ENCODE measurements around the gene NT5DC4.
A peak's percentile ranks its signal among the peaks of the same experiment; 100 is the strongest.
"Not testable (repeated sequence)": the region's sequence is repeated elsewhere in the genome, so short reads cannot be mapped to it uniquely, and the experiment has no call there.

The NT5DC4 gene

DNA sequence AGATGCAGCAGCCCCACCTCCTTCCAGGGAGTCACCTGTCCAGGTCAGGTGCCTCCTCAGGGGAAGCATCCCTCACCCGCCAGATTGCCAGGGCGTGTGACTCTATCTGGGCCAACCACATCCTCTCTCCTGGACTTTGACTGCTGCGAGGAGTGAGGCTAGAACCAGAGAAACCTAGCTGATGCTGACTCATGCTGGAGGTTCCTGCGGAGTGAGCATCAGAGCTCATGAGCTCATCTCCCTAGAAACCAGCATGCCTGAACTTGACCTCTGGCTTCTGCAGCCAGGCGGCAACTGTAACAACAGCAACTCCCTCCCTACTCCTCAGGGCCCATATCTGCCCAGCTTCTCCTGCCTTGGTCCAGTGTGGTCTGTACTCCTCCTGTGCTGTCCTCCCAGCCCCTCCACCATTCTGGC, 28.3 kb upstream of the NT5DC4 start:
- H3K4me1 Mint-ChIP-seq = peaks cover 31% of the 10 kb centered on the region
- ATAC-seq (peak; percentile 94), DNase-seq (peak; percentile 41 to 77)
- peak overlapping the region; percentile 81 to 90 for H3K27ac Mint-ChIP-seq
- no peaks in the 10 kb centered on the region for H3K9me3 Mint-ChIP-seq
- peak overlapping the region; percentile 13 to 49 for H3K4me3 Mint-ChIP-seq
- no peaks in the 10 kb centered on the region for H3K27me3 Mint-ChIP-seq

- H3K4me3 Mint-ChIP-seq = peak overlapping the region; percentile 13 to 49
- peak in 1 of 2 donors; percentile 41 for DNase-seq
- H3K9me3 Mint-ChIP-seq = no peaks in the 10 kb centered on the region
- ATAC-seq = peak; percentile 61
- peaks cover 31% of the 10 kb centered on the region for H3K4me1 Mint-ChIP-seq
- H3K27me3 Mint-ChIP-seq = no peaks in the 10 kb centered on the region
- H3K27ac Mint-ChIP-seq = peak overlapping the region; percentile 67 to 90
These were observed 27.9 kb upstream of the NT5DC4 start for GRCh38 chr2:112692918-112693317.

GRCh38 chr2:112693596-112693995, 27.2 kb upstream of the NT5DC4 start:
- H3K27ac Mint-ChIP-seq = no peak overlapping the region

DNA sequence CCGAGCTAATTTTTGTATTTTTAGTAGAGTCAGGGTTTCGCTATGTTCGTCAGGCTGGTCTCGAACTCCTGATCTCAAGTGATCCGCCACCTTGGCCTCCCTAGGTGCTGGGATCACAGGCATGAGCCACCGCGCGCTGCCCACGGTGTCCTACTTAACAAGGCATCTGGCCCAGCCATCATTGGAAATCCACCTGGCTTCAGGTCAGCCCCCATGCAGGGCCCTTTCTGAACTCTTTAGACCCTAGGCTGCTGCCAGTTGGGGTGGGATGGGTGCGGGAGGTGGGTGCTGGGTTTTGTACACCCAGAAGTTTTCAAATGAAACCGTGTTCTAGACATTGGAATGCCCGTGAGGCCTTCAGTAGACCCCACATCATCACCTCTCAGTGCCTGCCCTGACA, 26.6 kb upstream of the NT5DC4 start:
- no peak for ATAC-seq
- Mint-ChIP-seq H3K27me3 (no peaks in the 10 kb centered on the region), H3K4me1 (peaks cover 31% of the 10 kb centered on the region), H3K27ac (no peak overlapping the region), H3K9me3 (no peaks in the 10 kb centered on the region), H3K4me3 (no peak overlapping the region)
- no peak for DNase-seq

More at GRCh38 chr2:112693596-112693995, 27.2 kb upstream of the NT5DC4 start:
- Mint-ChIP-seq H3K4me3 (no peak overlapping the region), H3K27me3 (no peaks in the 10 kb centered on the region), H3K4me1 (peaks cover 31% of the 10 kb centered on the region), H3K9me3 (no peaks in the 10 kb centered on the region)
- ATAC-seq (no peak), DNase-seq (no peak)

GRCh38 chr2:112698834-112699515, 21.8 kb upstream of the NT5DC4 start:
- Mint-ChIP-seq H3K4me1 (peaks cover 7% of the 10 kb centered on the region), H3K9me3 (no peaks in the 10 kb centered on the region), H3K27ac (peak overlapping the region in 1 of 2 donors; percentile 50), H3K4me3 (no peak overlapping the region), H3K27me3 (peaks cover 9% of the 10 kb centered on the region)
- no peak for DNase-seq
- no peak for ATAC-seq

GRCh38 chr2:112699984-112700667, 20.7 kb upstream of the NT5DC4 start:
- no peak overlapping the region for H3K4me3 Mint-ChIP-seq
- DNase-seq (no peak), ATAC-seq (no peak)
- H3K27me3 Mint-ChIP-seq = peaks cover 21% of the 10 kb centered on the region
- H3K4me1 Mint-ChIP-seq = peaks cover 7% of the 10 kb centered on the region
- no peak overlapping the region for H3K27ac Mint-ChIP-seq
- no peaks in the 10 kb centered on the region for H3K9me3 Mint-ChIP-seq

GRCh38 chr2:112701052-112701451, 19.8 kb upstream of the NT5DC4 start:
- Mint-ChIP-seq H3K27ac (no peak overlapping the region), H3K27me3 (peaks cover 30% of the 10 kb centered on the region), H3K9me3 (no peaks in the 10 kb centered on the region), H3K4me1 (peaks cover 14% of the 10 kb centered on the region), H3K4me3 (no peak overlapping the region)
- DNase-seq = no peak
- ATAC-seq = no peak

GRCh38 chr2:112703684-112704083, 17.1 kb upstream of the NT5DC4 start:
- ATAC-seq (no peak), DNase-seq (no peak)
- H3K27me3 Mint-ChIP-seq = peaks cover 37% of the 10 kb centered on the region
- H3K27ac Mint-ChIP-seq = no peak overlapping the region
- H3K4me1 Mint-ChIP-seq = peaks cover 36% of the 10 kb centered on the region
- H3K4me3 Mint-ChIP-seq = no peak overlapping the region
- no peaks in the 10 kb centered on the region for H3K9me3 Mint-ChIP-seq

GRCh38 chr2:112705575-112705974, 15.2 kb upstream of the NT5DC4 start:
- Mint-ChIP-seq H3K27me3 (peaks cover 42% of the 10 kb centered on the region), H3K27ac (no peak overlapping the region), H3K9me3 (no peaks in the 10 kb centered on the region), H3K4me1 (peaks cover 36% of the 10 kb centered on the region), H3K4me3 (no peak overlapping the region)
- ATAC-seq = no peak
- peak in 1 of 2 donors; percentile 1 for DNase-seq

DNA sequence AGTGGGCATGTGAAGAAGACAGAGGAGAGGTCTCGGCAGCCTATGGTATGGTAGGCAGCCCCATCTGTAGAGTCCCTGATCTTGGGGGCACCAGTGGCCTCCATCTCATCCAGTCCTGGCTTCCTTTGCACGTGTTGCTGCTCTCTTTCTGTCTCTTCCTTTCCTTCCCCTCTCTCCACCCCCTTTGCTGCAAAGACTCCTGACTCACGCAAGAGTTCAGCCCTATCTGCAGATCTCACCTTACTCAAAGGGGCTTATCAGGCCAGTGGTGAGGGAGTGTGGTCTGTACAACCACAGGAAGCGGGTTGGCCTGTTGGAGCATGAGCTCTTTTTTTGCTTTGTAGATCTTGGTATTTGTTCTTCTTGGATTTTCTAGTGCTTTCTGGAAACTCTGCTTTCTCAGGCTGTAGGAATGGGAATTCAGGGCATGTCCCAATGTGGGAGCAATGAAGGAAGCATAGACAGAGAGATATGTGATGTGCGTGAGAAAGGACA, 14.6 kb upstream of the NT5DC4 start:
- Mint-ChIP-seq H3K27me3 (peaks cover 44% of the 10 kb centered on the region), H3K27ac (no peak overlapping the region), H3K4me1 (peaks cover 36% of the 10 kb centered on the region), H3K9me3 (no peaks in the 10 kb centered on the region), H3K4me3 (peak overlapping the region; percentile 59 to 60)
- ATAC-seq = peak; percentile 100
- peak; percentile 66 to 73 for DNase-seq

GRCh38 chr2:112706947-112707346, 13.9 kb upstream of the NT5DC4 start:
- not testable (repeated sequence) for ATAC-seq, H3K4me3 Mint-ChIP-seq, DNase-seq, H3K9me3 Mint-ChIP-seq, H3K27ac Mint-ChIP-seq
- Mint-ChIP-seq H3K4me1 (peaks cover 34% of the 10 kb centered on the region), H3K27me3 (peaks cover 48% of the 10 kb centered on the region)

DNA sequence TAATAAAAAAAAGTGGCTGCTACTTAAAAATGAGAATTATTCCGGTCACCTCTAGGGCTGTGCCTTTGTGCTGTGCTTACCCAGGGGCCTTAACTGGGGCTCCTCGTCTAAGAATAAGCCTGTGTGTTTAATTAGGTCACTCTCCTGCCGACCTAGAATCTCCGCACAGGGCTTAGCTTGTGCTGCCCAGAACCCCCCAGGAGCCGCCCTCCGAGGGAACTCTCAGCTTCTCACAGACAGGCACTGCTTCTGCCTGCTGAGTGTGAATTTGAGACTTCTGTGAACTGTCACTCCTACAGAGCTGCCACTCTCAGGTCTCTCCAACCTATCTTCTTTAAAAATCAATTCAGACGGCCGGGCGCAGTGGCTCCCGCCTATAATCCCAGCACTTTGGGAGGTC, 11.9 kb upstream of the NT5DC4 start:
- H3K4me1 Mint-ChIP-seq = peaks cover 38% of the 10 kb centered on the region
- ATAC-seq = no peak
- no peaks in the 10 kb centered on the region for H3K9me3 Mint-ChIP-seq
- peak in 1 of 2 donors; percentile 3 for DNase-seq
- no peak overlapping the region for H3K4me3 Mint-ChIP-seq
- H3K27me3 Mint-ChIP-seq = peaks cover 68% of the 10 kb centered on the region
- H3K27ac Mint-ChIP-seq = peak overlapping the region in 1 of 2 donors; percentile 27

DNA sequence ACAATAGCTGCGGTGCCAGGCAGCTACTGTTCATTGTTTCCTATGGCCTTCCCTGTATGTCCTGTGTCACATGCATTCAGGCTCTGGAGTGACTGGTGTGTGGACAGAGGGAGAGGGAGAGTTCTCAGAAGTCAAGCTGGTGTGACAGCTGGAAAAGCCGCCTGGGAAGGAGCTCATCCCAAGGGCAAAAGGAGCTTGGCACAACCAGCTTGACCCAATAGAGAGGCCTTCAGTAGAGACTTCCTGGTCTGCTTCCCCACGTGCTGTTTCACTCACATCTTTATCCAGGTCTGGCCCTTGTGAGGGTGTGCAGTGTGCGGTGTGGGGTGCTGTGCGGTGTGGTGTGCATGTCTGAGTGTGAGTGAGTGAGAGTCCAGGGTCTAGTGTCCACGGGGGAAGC, 11.1 kb upstream of the NT5DC4 start:
- no peaks in the 10 kb centered on the region for H3K9me3 Mint-ChIP-seq
- peaks cover 38% of the 10 kb centered on the region for H3K4me1 Mint-ChIP-seq
- no peak for ATAC-seq
- peaks cover 68% of the 10 kb centered on the region for H3K27me3 Mint-ChIP-seq
- no peak overlapping the region for H3K4me3 Mint-ChIP-seq
- DNase-seq = peak in 1 of 2 donors; percentile 2
- no peak overlapping the region for H3K27ac Mint-ChIP-seq

GRCh38 chr2:112710956-112711750, 9.7 kb upstream of the NT5DC4 start:
- Mint-ChIP-seq H3K27ac (peak overlapping the region in 1 of 2 donors; percentile 22), H3K4me1 (peaks cover 30% of the 10 kb centered on the region), H3K9me3 (no peaks in the 10 kb centered on the region), H3K27me3 (peaks cover 57% of the 10 kb centered on the region), H3K4me3 (no peak overlapping the region)
- peak in 1 of 2 donors; percentile 7 for DNase-seq
- no peak for ATAC-seq

GRCh38 chr2:112712465-112712864, 8.4 kb upstream of the NT5DC4 start:
- H3K27ac Mint-ChIP-seq = peak overlapping the region in 1 of 2 donors; percentile 86
- H3K4me1 Mint-ChIP-seq = peaks cover 18% of the 10 kb centered on the region
- H3K4me3 Mint-ChIP-seq = no peak overlapping the region
- no peaks in the 10 kb centered on the region for H3K9me3 Mint-ChIP-seq
- DNase-seq (peak in 1 of 2 donors; percentile 2), ATAC-seq (no peak)
- H3K27me3 Mint-ChIP-seq = peaks cover 51% of the 10 kb centered on the region
